ENCODE results near the gene LRRC27. TPM values are rescaled to one million over a fixed set of nuclear protein-coding genes. Genes with fewer than 3 reads are reported as not detected.
"Not testable (repeated sequence)": the region's sequence is repeated elsewhere in the genome, so short reads cannot be mapped to it uniquely, and the experiment has no call there.

LRRC27 gene
- total RNA-seq, 4 donors from 2014 or later, result 1.5 to 5.3 (median 2.4) TPM

DNA sequence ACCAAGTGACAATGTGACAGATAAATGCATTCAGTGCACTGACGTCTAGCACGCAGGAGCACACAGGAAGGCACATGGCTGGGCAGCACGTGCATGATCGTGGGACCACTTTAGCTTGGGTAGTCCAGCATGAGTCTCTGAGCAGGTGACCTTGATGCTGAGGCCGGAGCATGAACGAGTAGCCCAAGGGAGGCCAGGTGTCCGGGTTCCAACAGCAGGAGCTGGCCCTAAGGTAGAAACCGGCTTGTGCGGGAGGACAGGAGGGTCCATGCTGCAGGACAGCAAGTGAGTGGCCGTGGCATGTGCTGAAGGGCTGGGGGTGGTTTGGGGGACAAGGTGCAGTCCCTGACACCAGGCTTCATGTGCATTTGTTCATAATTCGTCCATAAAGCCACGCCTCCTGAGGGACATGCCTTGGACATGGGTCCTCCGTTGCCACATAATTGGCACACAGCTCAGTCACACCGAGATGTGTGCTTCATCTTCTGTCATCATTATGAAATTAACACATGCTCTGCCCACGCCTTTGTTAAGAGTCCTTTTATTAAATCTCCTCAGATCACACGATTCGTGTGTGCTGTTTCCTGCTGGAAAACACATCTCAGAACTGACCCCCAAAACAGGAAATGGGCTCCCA, 21.2 kb upstream of the LRRC27 start:
- H3K4me3 ChIP-seq, result no peak overlapping the region
- no peak overlapping the region for H3K27ac ChIP-seq
- no peaks in the 10 kb centered on the region for H3K36me3 ChIP-seq
- H3K4me1 ChIP-seq, result peaks cover 8 to 26% (median 16%) of the 10 kb centered on the region in 3 donors
- 60 to 77% methylated on average over 7 to 12 of the region's 17 CpGs for WGBS, 2 donors
- DNase-seq, result no peak
- intact Hi-C loops (cut with DNase I), result no loop called here
- TF ChIP-seq POLR2A (IDR thresholded peaks at IDR 0.05), result no peak
- no peak for TF ChIP-seq CTCF (IDR thresholded peaks at IDR 0.05)
- no peaks in the 10 kb centered on the region for H3K9me3 ChIP-seq
- peaks cover 0 to 32% (median 0%) of the 10 kb centered on the region in 4 donors for H3K27me3 ChIP-seq

- intact Hi-C loops (cut with DNase I), result no loop called here
These were observed 20.6 kb upstream of the LRRC27 start for GRCh38 chr10:132311338-132311939.

GRCh38 chr10:132313305-132313704, 18.7 kb upstream of the LRRC27 start:
- TF ChIP-seq CTCF (IDR thresholded peaks at IDR 0.05) (no peak), POLR2A (IDR thresholded peaks at IDR 0.05) (no peak)
- H3K36me3 ChIP-seq, result no peaks in the 10 kb centered on the region
- 87 to 88% methylated on average over 10 to 11 of the region's 12 CpGs for WGBS, 2 donors
- H3K27ac ChIP-seq, result no peak overlapping the region
- no peaks in the 10 kb centered on the region for H3K9me3 ChIP-seq
- H3K4me1 ChIP-seq, result peaks cover 5 to 12% (median 8%) of the 10 kb centered on the region in 3 donors
- intact Hi-C loops (cut with DNase I), result no loop called here
- DNase-seq, result no peak
- no peak overlapping the region for H3K4me3 ChIP-seq
- H3K27me3 ChIP-seq, result peaks cover 0 to 16% (median 0%) of the 10 kb centered on the region in 4 donors

More at GRCh38 chr10:132311338-132311939, 20.6 kb upstream of the LRRC27 start:
- Histone ChIP-seq H3K4me3 (no peak overlapping the region), H3K9me3 (no peaks in the 10 kb centered on the region), H3K27ac (no peak overlapping the region), H3K4me1 (peaks cover 8 to 24% (median 16%) of the 10 kb centered on the region in 3 donors), H3K27me3 (peaks cover 0 to 26% (median 0%) of the 10 kb centered on the region in 4 donors), H3K36me3 (no peaks in the 10 kb centered on the region)
- no peak for DNase-seq
- whole genome bisulfite sequencing, 2 donors, result 81 to 88% methylated on average over 11 to 15 of the region's 18 CpGs
- TF ChIP-seq CTCF (IDR thresholded peaks at IDR 0.05), result no peak
- TF ChIP-seq POLR2A (IDR thresholded peaks at IDR 0.05), result no peak

DNA sequence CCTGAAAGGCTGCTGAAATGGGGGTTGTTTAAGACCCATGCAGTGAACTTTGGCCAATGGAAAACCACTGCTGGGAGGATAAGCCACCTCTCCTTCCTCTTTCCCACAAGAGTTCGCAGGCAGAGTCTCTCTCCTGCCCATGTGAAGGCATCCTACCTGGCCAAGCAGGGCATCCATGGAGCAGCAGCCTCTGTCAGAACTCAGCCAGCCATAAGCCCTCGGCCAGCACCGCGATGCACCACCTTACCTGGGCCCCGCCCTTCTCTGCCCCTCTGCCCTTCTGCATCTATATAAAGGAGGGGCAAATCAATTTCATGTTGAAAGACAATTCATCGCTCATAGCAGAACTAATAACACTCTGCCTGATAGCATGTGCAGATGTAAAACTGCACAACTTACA, 18.1 kb upstream of the LRRC27 start:
- no peaks in the 10 kb centered on the region for H3K36me3 ChIP-seq
- no peak overlapping the region for H3K27ac ChIP-seq
- 89 to 95% methylated on average over 1 to 6 of the region's 6 CpGs for WGBS, 2 donors
- TF ChIP-seq CTCF (IDR thresholded peaks at IDR 0.05) (no peak), POLR2A (IDR thresholded peaks at IDR 0.05) (no peak)
- H3K4me3 ChIP-seq, result no peak overlapping the region
- H3K9me3 ChIP-seq, result no peaks in the 10 kb centered on the region
- DNase-seq, result no peak
- peaks cover 1 to 6% (median 2%) of the 10 kb centered on the region in 3 donors for H3K4me1 ChIP-seq
- peaks cover 0 to 12% (median 0%) of the 10 kb centered on the region in 4 donors for H3K27me3 ChIP-seq
- intact Hi-C loops (cut with DNase I), result no loop called here

DNA sequence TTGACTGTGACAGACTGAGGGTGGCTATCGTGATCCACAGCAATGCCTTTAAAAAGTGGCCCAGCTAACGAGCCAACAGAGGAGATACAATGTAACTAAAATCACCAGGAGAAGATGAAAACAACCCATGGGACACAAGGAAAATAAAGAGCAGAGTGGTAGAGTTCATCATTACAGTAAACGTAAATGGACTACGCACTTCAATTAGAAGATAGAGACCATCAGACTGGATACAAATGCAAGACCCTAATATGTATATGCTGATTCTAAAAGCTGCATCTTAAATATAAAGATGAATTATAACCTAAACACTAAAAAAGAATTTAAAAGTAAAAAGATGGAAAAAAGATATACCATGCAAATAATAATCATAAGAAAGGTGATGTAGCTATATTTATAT, 17.7 kb upstream of the LRRC27 start:
- intact Hi-C loops (cut with DNase I), result no loop called here
- no peak overlapping the region for H3K4me3 ChIP-seq
- H3K27me3 ChIP-seq, result peaks cover 0 to 9% (median 0%) of the 10 kb centered on the region in 4 donors
- no peak overlapping the region for H3K27ac ChIP-seq
- H3K36me3 ChIP-seq, result no peaks in the 10 kb centered on the region
- peaks cover 0 to 2% (median under 1%) of the 10 kb centered on the region in 3 donors for H3K4me1 ChIP-seq
- no peak for DNase-seq
- TF ChIP-seq CTCF (IDR thresholded peaks at IDR 0.05), result no peak
- TF ChIP-seq POLR2A (IDR thresholded peaks at IDR 0.05), result no peak
- no peaks in the 10 kb centered on the region for H3K9me3 ChIP-seq
- WGBS, 2 donors, result 89 to 96% methylated on average over 4 of the region's 4 CpGs

DNA sequence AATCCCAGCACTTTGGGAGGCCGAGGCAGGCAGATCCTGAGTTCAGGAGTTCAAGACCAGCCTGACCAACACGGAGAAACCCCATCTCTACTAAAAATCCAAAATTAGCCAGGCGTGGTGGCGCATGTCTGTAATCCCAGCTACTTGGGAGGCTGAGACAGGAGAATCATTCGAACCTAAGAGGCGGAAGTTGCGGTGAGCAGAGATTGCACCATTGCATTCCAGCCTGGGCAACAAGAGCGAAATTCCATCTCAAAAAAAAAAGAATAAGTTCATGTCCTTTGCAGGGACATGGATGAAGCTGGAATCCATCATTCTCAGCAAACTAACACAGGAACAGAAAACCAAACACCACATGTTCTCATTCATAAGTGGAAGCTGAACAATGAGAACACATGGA, 17.1 kb upstream of the LRRC27 start:
- H3K4me3 ChIP-seq; H3K27ac ChIP-seq; H3K36me3 ChIP-seq; DNase-seq; H3K27me3 ChIP-seq; H3K9me3 ChIP-seq; H3K4me1 ChIP-seq; intact Hi-C loops (cut with DNase I): not testable (repeated sequence)
- WGBS, 2 donors, result 91 to 92% methylated on average over 8 of the region's 8 CpGs

Measured in esophagus squamous epithelium (tissue), 5 donors.